ENCODE measurements around the gene PLCB1.

Gene PLCB1

GRCh38 chr20:8248051-8248450, 116.0 kb downstream of the PLCB1 start:
- no peak for DNase-seq

DNA sequence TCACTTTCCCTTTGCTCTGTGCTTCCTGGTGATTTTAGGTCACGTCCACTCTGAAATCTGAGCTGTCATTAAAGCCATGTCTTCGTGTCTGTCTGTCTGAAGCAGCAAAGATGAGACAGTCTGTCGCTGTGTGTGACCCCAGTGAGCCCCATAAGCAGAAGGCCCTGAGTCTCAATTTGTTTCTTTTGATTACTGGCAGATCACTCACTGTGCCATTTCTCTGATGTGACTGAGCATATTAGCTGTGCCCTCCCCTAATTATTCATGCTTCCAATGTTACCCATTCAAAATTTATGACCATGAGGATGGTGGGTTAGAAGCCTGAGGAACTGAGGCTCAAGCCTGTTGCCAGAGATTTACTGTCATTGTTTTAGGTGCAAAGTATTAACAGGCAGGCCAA, 117.6 kb downstream of the PLCB1 start:
- peak; percentile 6 for DNase-seq

GRCh38 chr20:8250539-8251200, 118.6 kb downstream of the PLCB1 start:
- no peak for DNase-seq

GRCh38 chr20:8251201-8251575, 119.1 kb downstream of the PLCB1 start:
- DNase-seq: no peak

DNA sequence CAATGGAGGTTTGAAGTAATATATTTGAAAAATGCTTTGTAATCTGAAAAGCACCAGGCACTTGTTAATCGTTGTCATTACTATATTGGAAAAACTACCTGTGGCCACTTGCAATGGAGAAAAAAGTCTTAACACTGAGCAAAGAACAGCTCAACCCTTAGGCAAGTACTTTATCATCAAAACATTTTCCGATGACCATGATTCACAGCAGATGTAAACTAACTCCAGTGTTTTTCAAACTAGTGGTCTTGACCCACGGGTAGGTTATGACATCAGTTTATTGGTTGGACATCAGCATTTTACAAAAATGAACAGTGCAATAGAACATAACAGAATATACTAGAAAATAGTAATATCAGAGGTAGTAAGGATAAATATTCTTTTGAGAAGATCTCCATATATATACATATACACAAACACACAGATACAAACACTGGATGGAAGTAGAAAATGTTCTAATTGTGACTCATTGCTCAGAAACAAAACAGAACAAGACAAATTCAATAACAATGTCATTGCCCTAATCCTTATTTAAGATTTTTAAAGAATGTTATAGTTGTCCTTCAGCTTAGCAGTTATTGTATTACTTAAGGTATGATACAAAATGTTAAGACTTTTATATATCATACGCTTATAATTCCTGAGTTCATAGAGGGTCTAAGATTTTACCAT, 123.0 kb downstream of the PLCB1 start:
- DNase-seq: no peak

DNA sequence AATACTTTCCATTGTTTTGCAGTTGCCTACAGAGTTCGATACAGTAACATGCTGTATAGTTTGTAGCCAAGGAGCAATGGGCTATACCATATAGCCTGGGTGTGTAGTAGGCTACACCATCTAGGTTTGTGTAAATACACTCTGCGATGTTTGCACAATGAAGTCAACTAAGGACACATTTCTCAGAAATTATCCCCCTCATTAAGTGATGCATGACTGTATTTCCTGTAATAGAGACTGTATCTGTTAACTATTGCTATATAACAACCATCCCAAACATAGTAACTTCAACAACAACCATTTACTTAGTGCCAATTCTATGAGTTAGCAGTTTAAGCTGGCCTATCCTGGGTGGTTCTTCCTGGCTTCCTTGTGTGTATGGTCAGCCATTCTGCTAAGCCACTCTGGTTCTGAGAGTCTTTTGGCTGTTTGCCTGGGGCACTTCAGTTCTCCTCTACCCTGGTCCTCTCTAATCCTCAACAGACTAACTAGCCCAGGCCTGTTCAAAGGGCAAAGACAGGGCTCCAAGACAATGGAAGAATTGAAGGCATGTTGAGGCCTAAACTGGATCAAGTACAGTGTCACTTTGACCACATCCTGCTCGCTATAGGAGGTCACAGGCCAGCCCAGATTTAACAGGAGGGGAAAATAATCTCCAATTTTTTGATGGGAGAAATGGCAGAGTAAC, 124.0 kb downstream of the PLCB1 start:
- no peak for DNase-seq

DNA sequence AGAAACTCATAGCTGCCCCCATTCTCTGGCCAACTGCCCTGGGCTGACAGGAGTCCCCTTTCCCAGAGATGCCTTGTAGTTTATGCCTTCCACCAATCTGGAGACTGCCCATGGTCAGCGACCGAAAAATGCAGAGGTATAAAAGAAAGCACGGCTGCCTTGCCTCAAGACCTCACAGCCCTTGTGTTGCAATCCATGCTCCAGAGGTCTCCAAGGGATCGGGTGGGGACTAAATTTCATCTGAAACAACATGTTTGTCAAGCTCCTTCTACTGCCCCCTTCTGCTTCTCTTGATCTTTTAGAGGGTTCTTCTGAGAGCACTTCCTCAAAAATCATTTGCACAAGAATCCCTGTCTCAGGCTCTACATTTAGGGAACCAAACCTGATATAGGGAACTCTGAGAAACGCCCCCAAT, 128.8 kb downstream of the PLCB1 start:
- DNase-seq: no peak

GRCh38 chr20:8262721-8263120, 130.7 kb downstream of the PLCB1 start:
- DNase-seq: no peak

DNA sequence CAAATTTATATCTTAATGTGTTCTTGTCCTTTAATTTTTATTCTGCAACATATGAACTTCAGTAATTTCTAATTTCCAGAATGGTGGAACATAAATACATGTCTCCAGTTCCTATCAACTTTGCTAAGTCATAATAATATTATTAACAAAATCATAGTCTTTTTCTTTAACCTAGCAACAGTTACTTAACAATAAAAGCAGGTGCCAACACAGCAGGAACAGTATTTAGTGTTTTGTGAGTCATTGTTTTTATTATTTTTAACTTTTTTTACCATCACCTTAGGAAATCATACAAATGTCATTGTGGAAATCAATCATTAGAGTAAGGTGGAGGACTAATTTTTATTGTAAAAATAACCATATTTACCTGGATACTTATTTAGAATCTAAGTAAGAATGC, 133.5 kb downstream of the PLCB1 start:
- DNase-seq: no peak

DNA sequence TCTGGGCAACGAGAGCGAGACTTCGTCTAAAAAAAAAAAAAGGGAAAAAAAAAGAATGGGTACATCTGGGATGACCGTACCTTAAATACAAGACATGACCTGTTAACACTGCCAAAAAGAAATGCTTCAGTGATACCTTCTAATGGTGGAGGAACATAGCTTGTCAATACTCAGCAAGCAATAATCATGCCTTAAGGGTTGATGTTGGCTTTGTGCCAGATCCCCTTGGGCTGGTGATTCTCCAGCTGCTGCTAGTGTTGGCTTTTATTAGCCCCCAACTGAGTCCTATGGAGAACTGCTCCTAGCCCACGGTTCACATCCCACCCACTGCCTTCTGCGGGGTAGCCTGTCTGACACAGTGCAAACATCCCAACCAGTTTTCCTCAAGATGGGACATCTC, 134.9 kb downstream of the PLCB1 start:
- DNase-seq: no peak

GRCh38 chr20:8271727-8272126, 139.7 kb downstream of the PLCB1 start:
- no peak for DNase-seq

GRCh38 chr20:8272766-8273165, 140.7 kb downstream of the PLCB1 start:
- DNase-seq: no peak

GRCh38 chr20:8284902-8285301, 152.8 kb downstream of the PLCB1 start:
- no peak for DNase-seq

DNA sequence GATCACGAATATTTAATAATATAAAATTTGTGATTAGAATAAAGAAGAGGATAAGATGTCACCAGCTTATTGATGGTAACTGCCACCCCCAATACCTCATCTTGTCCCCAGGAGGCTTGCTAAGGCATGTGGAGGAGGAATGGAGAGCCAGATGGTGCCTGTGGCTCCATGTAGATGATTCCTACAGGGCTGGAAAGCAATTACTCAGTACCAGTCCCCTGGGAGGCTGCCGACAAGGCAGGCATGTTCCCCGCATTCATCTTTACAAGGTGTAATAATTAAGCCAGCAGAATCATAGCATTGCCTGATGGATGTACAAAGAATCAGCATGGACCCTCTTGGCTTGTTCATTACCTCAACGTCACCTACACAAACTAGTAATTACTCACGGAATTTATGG, 155.3 kb downstream of the PLCB1 start:
- peak; percentile 50 for DNase-seq

GRCh38 chr20:8291200-8291599, 159.1 kb downstream of the PLCB1 start:
- DNase-seq: no peak

GRCh38 chr20:8291873-8292272, 159.8 kb downstream of the PLCB1 start:
- DNase-seq: no peak

DNA sequence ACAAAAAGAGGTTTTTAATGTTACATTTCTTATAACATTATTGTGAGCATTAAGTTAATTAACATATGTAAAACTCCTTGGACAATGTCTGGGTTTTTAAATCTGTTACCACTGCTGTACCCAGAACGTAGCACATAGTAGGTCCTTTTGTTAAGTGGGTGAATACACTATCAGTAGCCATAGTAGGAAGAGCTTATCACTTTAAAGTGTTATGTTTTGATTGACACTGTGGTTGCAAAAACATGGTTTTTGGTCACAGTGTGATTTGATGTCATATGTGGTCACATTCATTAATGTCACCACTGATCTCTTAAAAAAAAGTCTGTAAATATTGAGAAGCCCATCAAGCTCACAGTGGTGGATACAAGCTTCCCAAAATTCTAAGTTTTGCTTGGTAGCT, 160.7 kb downstream of the PLCB1 start:
- DNase-seq: no peak

DNA sequence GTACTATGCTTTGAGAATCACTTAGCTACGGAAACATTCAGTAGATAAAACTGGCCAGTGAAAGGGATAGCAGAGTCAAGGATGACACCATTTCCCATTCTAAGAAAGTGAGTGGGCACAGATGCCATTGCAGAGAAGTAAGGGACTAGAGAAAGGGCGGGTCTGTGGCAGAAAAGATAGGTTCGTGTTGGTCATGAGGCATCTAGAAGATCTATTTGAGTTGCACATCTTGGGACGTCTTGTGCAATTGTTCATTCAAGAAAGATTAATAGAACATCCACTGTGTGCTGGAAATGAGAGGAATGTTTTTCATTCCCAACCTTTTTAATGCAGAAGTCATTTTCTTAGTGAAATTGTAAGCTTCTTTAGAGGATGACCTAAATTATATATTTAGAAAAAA, 161.7 kb downstream of the PLCB1 start:
- DNase-seq: no peak

DNA sequence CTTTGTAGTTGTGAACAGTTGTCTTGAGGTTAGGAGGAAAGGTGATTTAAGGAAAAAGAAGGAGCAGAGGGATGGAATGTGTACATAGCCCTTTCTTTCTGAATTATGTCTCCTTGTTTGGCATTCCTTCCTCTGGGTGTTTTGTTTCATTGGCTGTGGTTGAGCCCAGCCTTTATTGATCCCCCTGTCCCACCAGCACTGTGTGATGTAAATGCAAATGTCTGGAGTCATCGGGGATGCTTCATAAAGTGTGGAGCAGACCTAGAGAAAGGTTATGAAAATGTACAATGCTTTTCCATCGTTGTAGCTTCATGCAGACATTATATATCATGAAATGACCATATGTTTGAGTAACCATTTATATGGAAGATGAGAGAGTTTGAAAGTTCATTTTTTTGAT, 164.5 kb downstream of the PLCB1 start:
- no peak for DNase-seq

DNA sequence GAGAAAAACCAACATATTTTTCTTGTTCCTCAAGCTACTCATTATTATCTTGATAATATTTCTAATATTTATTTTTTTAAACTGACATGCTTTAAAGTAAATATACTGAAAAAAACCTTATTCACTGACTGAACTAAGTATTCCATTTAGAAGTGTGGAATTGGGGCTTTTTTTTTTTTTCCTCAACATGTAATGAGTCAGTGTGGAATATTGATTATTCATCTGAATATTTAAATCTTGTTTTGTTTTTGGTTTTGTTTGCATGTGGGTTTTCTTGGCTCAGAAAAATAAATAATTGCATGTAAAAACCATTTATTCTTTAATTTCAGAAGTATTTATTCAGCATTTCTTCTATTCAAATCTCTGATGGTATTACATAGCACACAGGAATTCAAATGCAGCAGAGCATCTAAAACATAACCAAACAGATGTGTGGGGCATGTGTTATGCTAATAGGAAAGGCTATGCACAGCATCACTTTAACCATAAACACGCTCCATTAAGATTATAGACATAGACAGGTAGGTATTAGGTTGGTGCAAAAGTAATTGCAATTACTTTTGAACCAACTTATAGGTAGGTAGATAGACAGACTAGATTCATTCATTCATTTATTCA, 166.5 kb downstream of the PLCB1 start:
- DNase-seq: no peak

GRCh38 chr20:8299921-8300320, 167.9 kb downstream of the PLCB1 start:
- DNase-seq: no peak

GRCh38 chr20:8301655-8302054, 169.6 kb downstream of the PLCB1 start:
- no peak for DNase-seq

DNA sequence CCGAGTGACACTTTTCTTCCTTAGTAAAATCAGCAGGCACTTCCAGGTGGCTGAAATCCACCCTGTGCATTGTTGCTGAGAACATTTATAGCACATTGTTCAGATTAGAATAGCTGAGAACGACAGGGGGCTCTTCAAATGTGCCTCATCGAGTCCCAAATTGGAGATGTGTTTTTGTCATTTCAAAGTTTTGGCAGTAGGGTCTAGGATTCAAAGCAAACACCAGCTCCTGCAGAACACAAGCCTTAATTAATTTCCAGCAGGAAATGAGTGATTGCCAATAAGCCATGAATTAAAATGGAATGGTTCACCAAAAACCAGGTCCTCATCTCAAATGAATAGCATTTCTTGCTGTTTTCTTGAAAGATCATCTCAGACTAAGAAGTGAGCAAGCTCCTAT, 171.6 kb downstream of the PLCB1 start:
- no peak for DNase-seq

All from eye (tissue), 1 donor.